ENCODE data around the gene IFITM1. TPM values are rescaled to one million over a fixed set of nuclear protein-coding genes. Genes with fewer than 3 reads are reported as not detected.
A peak's percentile ranks its signal among the peaks of the same experiment; 100 is the strongest.

IFITM1 gene
- total and polyA plus RNA-seq, 8 donors: 10.0 to 54.5 (median 26.4) TPM

DNA sequence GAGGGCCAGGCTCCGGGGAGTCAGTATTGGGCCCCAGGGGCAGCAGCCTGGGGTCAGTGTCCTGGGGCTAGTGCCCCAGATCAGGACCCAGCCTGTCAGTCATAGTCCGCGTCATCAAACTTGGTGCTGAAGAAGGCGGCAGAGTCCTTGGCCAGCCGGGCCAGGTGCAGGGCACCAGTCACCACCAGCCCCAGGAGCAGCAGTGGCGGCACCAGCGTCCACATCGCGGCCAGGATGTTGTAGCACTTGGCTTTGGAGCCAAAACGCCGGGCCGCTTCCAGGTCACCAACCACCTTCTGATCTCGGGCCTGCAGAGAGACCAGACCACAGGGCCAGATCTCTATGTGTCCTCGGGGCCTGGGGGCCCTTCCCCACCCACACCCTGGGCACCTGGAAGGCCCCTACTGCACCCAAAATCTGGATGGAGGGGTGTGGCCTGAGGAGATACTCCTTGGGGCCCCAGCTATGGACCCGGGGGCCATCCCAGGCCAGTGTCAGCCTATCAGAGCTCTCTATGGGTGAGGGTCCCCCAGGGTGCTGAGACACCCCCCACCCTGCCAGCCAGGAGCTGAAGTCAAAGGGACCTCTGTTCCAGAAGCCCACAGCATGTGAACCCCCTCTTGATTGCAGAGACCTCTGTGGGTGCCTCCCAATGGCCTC is 15.3 kb upstream of the IFITM1 start:
- Histone ChIP-seq H3K27ac (peak overlapping the region in 1 of 4 donors; percentile 17), H3K4me1 (no peaks in the 10 kb centered on the region), H3K9me3 (no peaks in the 10 kb centered on the region), H3K36me3 (peaks cover 0 to 20% (median 0%) of the 10 kb centered on the region in 3 donors), H3K27me3 (no peaks in the 10 kb centered on the region), H3K4me3 (no peak overlapping the region)
- WGBS, 2 donors: 20 to 48% methylated on average over 15 of the region's 15 CpGs
- FAIRE-seq: no peak
- ATAC-seq: peak; percentile 24 to 58 (median 46)
- intact Hi-C loops (cut with DNase I): no loop called here
- no peak for TF ChIP-seq CTCF (IDR thresholded peaks at IDR 0.05)
- DNase-seq: peak in 5 of 6 donors; percentile 29 to 88 (median 76)

DNA sequence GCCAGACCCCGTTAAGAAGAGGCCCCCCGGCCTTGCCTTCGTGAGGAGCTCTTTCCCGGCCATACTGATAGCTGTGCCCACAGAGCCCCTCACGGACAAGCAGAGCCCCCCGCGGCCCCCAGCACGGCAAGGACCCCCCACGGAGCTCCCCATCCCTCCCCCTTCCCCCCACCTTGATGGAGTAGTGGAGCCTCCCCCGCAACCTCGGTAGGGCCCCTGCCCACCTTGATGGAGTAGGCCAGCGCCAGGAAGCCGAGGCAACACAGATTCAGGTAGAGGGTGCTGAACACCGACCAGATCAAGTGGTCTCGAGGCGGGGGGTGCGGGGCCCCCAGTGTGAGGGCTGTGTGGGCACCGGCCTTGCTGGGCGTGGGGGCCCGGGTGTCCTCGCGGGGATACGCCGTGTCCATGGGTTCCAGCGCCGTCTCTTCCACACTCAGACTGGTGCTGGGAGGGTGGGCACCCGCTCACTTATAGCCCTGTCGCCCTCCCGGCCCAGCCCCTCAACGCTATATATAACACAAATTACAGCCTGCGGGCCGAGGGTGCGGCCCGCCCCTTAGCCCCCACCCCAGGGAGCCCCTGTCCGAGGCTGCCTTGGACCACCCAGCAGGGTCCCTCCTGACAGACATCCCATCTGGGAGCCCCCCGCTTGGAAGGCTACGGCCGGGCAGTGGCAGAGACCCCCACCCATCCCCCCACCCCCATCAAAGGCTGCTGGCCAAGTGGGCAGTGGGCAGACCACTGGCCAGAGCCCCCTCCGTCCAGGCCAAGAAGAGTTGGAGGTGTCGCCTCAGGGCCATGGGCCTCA is 14.6 kb upstream of the IFITM1 start, which contains the start of gene IFITM5:
Gene IFITM5, minus strand, starts transcription at position 446 of the 811 bp plus-strand sequence. Its CDS starts 36 bp downstream, at position 410.
- 34 to 37% methylated on average over 35 to 40 of the region's 40 CpGs for WGBS, 2 donors
- no peaks in the 10 kb centered on the region for H3K27me3 ChIP-seq
- H3K4me3 ChIP-seq: no peak within 1 kb of the TSS
- no peaks in the 10 kb centered on the region for H3K4me1 ChIP-seq
- DNase-seq: peak in 4 of 6 donors; percentile 35 to 83 (median 59)
- TF ChIP-seq CTCF (IDR thresholded peaks at IDR 0.05): no peak
- H3K36me3 ChIP-seq: peaks cover 0 to 12% (median 0%) of the 10 kb centered on the region in 3 donors
- H3K9me3 ChIP-seq: no peaks in the 10 kb centered on the region
- ATAC-seq: peak in 2 of 4 donors; percentile 3 to 5
- intact Hi-C loops (cut with DNase I): no loop called here
- no peak for FAIRE-seq
- H3K27ac ChIP-seq: no peak within 1 kb of the TSS

DNA sequence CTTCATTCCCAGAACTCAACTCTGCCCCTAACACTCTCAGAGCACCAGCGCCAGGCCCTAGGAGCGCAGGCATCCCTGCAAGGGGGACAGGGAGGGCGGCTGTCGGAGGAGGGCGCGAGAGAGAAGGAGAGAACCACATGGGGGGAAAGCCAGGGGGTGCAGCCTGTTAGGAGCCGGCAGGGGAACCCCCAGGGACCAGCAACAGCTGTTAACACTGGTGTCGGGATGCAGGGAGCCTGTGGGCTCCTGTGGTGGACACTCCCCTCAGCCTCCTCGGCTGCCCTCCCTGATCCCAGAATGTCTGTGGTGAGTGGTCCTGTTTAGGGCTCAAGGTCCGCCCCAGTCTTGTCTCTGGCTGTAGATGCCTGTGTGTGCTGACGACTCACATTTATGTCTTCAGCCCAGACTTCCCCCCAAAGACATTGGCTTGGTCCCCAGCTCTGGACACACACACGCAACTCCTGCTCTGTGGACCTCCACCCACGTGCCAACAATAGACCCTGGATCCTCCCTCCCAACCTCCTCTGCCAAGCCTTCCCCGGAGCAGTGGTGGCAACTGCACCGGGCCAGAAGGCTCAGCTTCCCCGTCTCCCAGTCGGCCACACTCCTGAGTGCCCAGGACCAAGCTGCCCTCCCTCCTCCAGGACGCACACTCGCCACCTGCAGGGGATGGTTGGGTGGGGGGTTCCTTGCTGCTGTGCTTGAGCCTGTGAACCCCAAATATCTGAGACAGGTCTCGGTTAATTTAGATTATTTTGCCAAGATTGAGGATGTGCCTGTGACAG is 13.7 kb upstream of the IFITM1 start:
- H3K36me3 ChIP-seq: peaks cover 0 to 3% (median 0%) of the 10 kb centered on the region in 3 donors
- TF ChIP-seq CTCF (IDR thresholded peaks at IDR 0.05): no peak
- H3K4me1 ChIP-seq: peaks cover 0 to 1% (median 0%) of the 10 kb centered on the region in 3 donors
- intact Hi-C loops (cut with DNase I): loop anchor here in 1 of 3 donors (10.0 kb wide), 1 partner anchor 55 kb away; no protein-coding TSS in a partner anchor
- DNase-seq (peak in 3 of 6 donors; percentile 61 to 81 (median 61)), FAIRE-seq (no peak), ATAC-seq (peak in 2 of 4 donors; percentile 1 to 8)
- H3K9me3 ChIP-seq: no peaks in the 10 kb centered on the region
- no peaks in the 10 kb centered on the region for H3K27me3 ChIP-seq
- no peak overlapping the region for H3K4me3 ChIP-seq
- WGBS, 2 donors: 9 to 11% methylated on average over 20 of the region's 20 CpGs
- H3K27ac ChIP-seq: no peak overlapping the region

GRCh38 chr11:303363-303762 is 10.5 kb upstream of the IFITM1 start:
- intact Hi-C loops (cut with DNase I): loop anchor here in 1 of 3 donors (10.0 kb wide), 1 partner anchor 51 kb away; no protein-coding TSS in a partner anchor
- ATAC-seq: no peak
- H3K27ac ChIP-seq: no peak overlapping the region
- WGBS, 2 donors: 75 to 81% methylated on average over 12 of the region's 12 CpGs
- TF ChIP-seq CTCF (IDR thresholded peaks at IDR 0.05): no peak
- FAIRE-seq: no peak
- H3K4me1 ChIP-seq: peaks cover 0 to 3% (median 0%) of the 10 kb centered on the region in 3 donors
- no peaks in the 10 kb centered on the region for H3K27me3 ChIP-seq
- no peaks in the 10 kb centered on the region for H3K36me3 ChIP-seq
- H3K9me3 ChIP-seq: no peaks in the 10 kb centered on the region
- H3K4me3 ChIP-seq: no peak overlapping the region
- peak in 2 of 6 donors; percentile 18 to 33 for DNase-seq
